ENCODE results near the gene CHD9. TPM values are rescaled to one million over a fixed set of nuclear protein-coding genes. Genes with fewer than 3 reads are reported as not detected.

The CHD9 gene
- total and polyA plus RNA-seq, 3 donors from 2014 or later = 10.4 to 67.3 (median 57.5) TPM

DNA sequence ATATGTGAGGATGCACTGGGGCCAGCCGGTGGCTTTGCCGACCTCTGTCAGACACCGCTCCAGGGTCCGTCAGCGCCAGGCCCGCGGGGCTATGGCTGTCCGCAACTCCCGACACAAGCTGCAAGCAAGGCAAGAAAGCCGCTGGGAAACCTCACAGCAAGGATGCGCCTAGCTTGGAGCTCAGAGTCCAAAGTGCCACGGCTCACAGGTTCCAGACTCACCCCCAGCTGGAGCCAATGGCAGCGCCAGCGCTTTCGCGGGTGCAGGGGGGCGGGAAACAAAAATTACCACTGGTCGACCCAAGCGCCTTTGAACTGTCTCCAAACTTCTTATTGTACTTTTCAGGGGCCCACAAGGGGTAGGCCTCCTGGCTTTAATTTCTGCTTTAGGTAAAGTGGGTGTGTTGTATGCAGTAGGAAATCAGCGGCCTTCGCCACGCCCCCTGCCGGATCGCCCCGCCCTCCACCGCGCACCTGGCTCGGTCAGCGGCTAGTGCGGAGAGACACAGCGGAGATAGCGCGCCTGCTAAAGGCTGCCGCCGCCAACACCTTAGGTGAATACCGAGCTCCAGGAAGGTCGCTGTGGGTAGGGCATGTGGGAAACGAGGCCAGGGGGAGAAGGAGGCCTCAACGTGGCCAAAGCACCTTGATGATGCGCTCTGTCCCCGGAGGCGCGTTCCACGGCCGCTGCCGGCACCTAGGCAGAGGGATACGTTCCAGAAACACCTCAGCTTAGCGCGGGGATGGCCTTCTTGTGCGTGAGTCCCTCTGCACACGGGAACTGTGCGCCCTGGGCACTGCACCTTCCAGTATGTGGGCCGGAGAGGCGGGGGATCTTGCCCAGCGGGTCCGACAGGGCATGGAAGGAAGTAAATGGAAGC, 318.4 kb downstream of the CHD9 start:
- no peak overlapping the region for H3K27ac ChIP-seq
- H3K4me1 ChIP-seq = no peaks in the 10 kb centered on the region
- no peaks in the 10 kb centered on the region for H3K9me3 ChIP-seq
- TF ChIP-seq, protein P1, sequence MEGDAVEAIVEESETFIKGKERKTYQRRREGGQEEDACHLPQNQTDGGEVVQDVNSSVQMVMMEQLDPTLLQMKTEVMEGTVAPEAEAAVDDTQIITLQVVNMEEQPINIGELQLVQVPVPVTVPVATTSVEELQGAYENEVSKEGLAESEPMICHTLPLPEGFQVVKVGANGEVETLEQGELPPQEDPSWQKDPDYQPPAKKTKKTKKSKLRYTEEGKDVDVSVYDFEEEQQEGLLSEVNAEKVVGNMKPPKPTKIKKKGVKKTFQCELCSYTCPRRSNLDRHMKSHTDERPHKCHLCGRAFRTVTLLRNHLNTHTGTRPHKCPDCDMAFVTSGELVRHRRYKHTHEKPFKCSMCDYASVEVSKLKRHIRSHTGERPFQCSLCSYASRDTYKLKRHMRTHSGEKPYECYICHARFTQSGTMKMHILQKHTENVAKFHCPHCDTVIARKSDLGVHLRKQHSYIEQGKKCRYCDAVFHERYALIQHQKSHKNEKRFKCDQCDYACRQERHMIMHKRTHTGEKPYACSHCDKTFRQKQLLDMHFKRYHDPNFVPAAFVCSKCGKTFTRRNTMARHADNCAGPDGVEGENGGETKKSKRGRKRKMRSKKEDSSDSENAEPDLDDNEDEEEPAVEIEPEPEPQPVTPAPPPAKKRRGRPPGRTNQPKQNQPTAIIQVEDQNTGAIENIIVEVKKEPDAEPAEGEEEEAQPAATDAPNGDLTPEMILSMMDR (IDR thresholded peaks at IDR 0.05) = no peak
- TF ChIP-seq POLR2A (IDR thresholded peaks at IDR 0.05) = no peak
- peak; percentile 69 for DNase-seq
- 27% methylated on average over 22 to 52 of the region's 56 CpGs for WGBS, 2 donors
- no peaks in the 10 kb centered on the region for H3K36me3 ChIP-seq (ENCODE audit: low read depth, missing control alignments)
- H3K4me3 ChIP-seq = peak overlapping the region; percentile 39 to 54
- intact Hi-C loops (cut with DNase I; ENCODE audit: low total_unique reads) = no loop called here
- H3K27me3 ChIP-seq = no peaks in the 10 kb centered on the region

DNA sequence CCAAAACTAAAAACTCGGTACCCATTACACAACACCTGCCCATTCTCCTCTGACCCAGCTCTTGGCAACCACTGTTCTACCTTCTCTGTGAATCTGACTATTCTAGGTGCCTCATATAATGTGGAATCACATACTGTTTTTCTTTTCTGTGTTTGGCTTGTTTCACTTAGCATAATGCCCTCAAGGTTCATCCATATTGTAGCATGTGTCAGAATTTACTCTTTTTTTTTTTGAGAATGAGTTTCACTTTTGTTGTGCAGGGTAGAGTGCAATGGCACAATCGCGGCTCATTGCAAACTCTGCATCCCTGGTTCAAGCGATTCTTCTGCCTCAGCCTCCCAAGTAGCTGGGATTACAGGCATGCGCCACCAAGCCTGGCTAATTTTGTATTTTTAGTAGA, 320.0 kb downstream of the CHD9 start:
- no peak for DNase-seq
- Histone ChIP-seq H3K9me3 (no peaks in the 10 kb centered on the region), H3K36me3 (ENCODE audit: low read depth, missing control alignments) (no peaks in the 10 kb centered on the region), H3K4me1 (no peaks in the 10 kb centered on the region), H3K4me3 (no peak overlapping the region), H3K27ac (no peak overlapping the region), H3K27me3 (no peaks in the 10 kb centered on the region)
- TF ChIP-seq, protein P1 (IDR thresholded peaks at IDR 0.05) = no peak
- TF ChIP-seq POLR2A (IDR thresholded peaks at IDR 0.05) = no peak
- 73 to 94% methylated on average over 5 of the region's 5 CpGs for WGBS, 2 donors
- intact Hi-C loops (cut with DNase I; ENCODE audit: low total_unique reads) = no loop called here

DNA sequence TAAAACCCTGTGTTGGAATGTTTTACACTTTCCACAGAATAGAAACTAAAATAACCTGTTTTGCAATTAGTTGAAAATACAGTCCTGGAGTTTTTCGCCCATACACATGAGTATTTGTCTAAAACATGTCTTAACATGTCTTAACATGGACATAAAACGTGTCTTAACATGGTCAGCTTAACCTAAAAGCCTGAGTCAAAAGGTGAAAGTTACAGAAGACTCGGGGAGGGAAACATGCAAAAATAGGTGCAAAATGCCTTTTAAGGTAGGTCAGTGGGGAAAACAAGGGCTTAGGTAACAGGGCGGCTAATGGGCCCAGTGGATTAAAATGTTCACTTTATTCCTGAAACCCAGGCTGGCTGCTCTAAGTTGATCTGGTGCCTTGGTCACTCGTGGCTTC, 323.3 kb downstream of the CHD9 start:
- no peaks in the 10 kb centered on the region for H3K9me3 ChIP-seq
- WGBS, 2 donors = 38 to 48% methylated on average over 5 of the region's 5 CpGs
- no peaks in the 10 kb centered on the region for H3K4me1 ChIP-seq
- H3K27ac ChIP-seq = no peak overlapping the region
- H3K4me3 ChIP-seq = no peak overlapping the region
- H3K36me3 ChIP-seq (ENCODE audit: low read depth, missing control alignments) = no peaks in the 10 kb centered on the region
- DNase-seq = no peak
- H3K27me3 ChIP-seq = no peaks in the 10 kb centered on the region
- TF ChIP-seq, protein P1 (IDR thresholded peaks at IDR 0.05) = no peak
- no peak for TF ChIP-seq POLR2A (IDR thresholded peaks at IDR 0.05)
- intact Hi-C loops (cut with DNase I; ENCODE audit: low total_unique reads) = no loop called here

Small RNA genes lying within 50 kb of the gene (small RNA-seq; reads per million reads assigned to genes)
- gene RF01210 (0 reads per million in 2 donors), gene RNA5SP427 (0 reads per million in 2 donors)

Other genes starting within 250 kb of the CHD9 start
- gene CHD9NB, start 2.1 kb upstream of the CHD9 start, total RNA-seq = under 1 TPM in 1 of 2 donors, not detected in 1; 0.79 TPM
- gene CHD9NB, start 2.1 kb upstream of the CHD9 start, polyA plus RNA-seq (ENCODE audit: insufficient read depth, low read depth, low replicate concordance) = 3.0 TPM